Measurements from ENCODE around the gene ABHD15. TPM values are rescaled to one million over a fixed set of nuclear protein-coding genes. Genes with fewer than 3 reads are reported as not detected.

The ABHD15 gene
- polyA plus RNA-seq, 1 donor from 2014 or later, result 0.21 TPM

GRCh38 chr17:29573558-29573869 lies 6.7 kb upstream of the ABHD15 start:
- no peak for TF ChIP-seq MXI1 (conservative IDR thresholded peaks at IDR 0.05; ENCODE audit: poor library complexity, severe bottlenecking)
- no peak for TF ChIP-seq RAD21 (conservative IDR thresholded peaks at IDR 0.05)
- TF ChIP-seq EZH2 (IDR thresholded peaks at IDR 0.05; ENCODE audit: borderline replicate concordance, insufficient read depth, low read length, poor library complexity, severe bottlenecking), result no peak
- TF ChIP-seq TAF1 (IDR thresholded peaks at IDR 0.05; ENCODE audit: low read depth), result no peak
- TF ChIP-seq REST (IDR thresholded peaks at IDR 0.05; ENCODE audit: borderline replicate concordance), result no peak
- TF ChIP-seq CTCF (IDR thresholded peaks at IDR 0.05; ENCODE audit: poor library complexity, severe bottlenecking), result no peak
- no peak for TF ChIP-seq EP300 (conservative IDR thresholded peaks at IDR 0.05; ENCODE audit: poor library complexity, severe bottlenecking)
- no peak for TF ChIP-seq SMC3 (conservative IDR thresholded peaks at IDR 0.05; ENCODE audit: poor library complexity)
- TF ChIP-seq POLR2AphosphoS5 (IDR thresholded peaks at IDR 0.05), result no peak
- no peaks in the 10 kb centered on the region for H4K20me1 ChIP-seq (ENCODE audit: insufficient read depth)
- H3K79me2 ChIP-seq (replicated peaks; ENCODE audit: insufficient read depth, low read length), result no peaks in the 10 kb centered on the region
- no peaks in the 10 kb centered on the region for H3K9me2 ChIP-seq (ENCODE audit: insufficient read depth, low read length)
- no peaks in the 10 kb centered on the region for H3K9me3 ChIP-seq (ENCODE audit: low read length)
- no peak overlapping the region for H3K4me3 ChIP-seq (ENCODE audit: low read length)
- no peak overlapping the region for H2AFZ ChIP-seq (ENCODE audit: low read depth, low read length)
- no peak overlapping the region for H3K27ac ChIP-seq (ENCODE audit: low read length)
- no peak overlapping the region for H3K9ac ChIP-seq (ENCODE audit: low read length)
- no peaks in the 10 kb centered on the region for H3F3A ChIP-seq (ENCODE audit: insufficient read depth, low read length, poor library complexity, severe bottlenecking)
- no peaks in the 10 kb centered on the region for H3K36me3 ChIP-seq (ENCODE audit: insufficient read depth, low read length)
- no peak overlapping the region for H3K4me2 ChIP-seq (ENCODE audit: low read length)
- H3K27me3 ChIP-seq (ENCODE audit: insufficient read depth, low read depth, low read length), result no peaks in the 10 kb centered on the region

- Histone ChIP-seq H3K9ac (ENCODE audit: low read length) (no peak overlapping the region), H3K4me3 (ENCODE audit: low read length) (no peak overlapping the region), H4K20me1 (ENCODE audit: insufficient read depth) (no peaks in the 10 kb centered on the region), H3K27me3 (ENCODE audit: insufficient read depth, low read depth, low read length) (peaks cover 4% of the 10 kb centered on the region), H3K27ac (ENCODE audit: low read length) (no peak overlapping the region), H3K4me2 (ENCODE audit: low read length) (no peak overlapping the region), H3K9me3 (ENCODE audit: low read length) (no peaks in the 10 kb centered on the region), H3K9me2 (ENCODE audit: insufficient read depth, low read length) (no peaks in the 10 kb centered on the region), H3F3A (ENCODE audit: insufficient read depth, low read length, poor library complexity, severe bottlenecking) (no peaks in the 10 kb centered on the region), H2AFZ (ENCODE audit: low read depth, low read length) (no peak overlapping the region), H3K36me3 (ENCODE audit: insufficient read depth, low read length) (no peaks in the 10 kb centered on the region), H3K79me2 (replicated peaks; ENCODE audit: insufficient read depth, low read length) (no peaks in the 10 kb centered on the region)
- TF ChIP-seq EP300 (conservative IDR thresholded peaks at IDR 0.05; ENCODE audit: poor library complexity, severe bottlenecking) (no peak), CTCF (IDR thresholded peaks at IDR 0.05; ENCODE audit: poor library complexity, severe bottlenecking) (peak; percentile 49)
These were observed 6.1 kb upstream of the ABHD15 start for GRCh38 chr17:29572691-29573557.
